CD4-positive, alpha-beta T cell (primary cell): ENCODE results near the gene RAPH1. TPM values are rescaled to one million over a fixed set of nuclear protein-coding genes. Genes with fewer than 3 reads are reported as not detected.

ENCODE experiments used
- ATAC-seq: fragments of 200-7000 bp; cut with Tn5 transposase; one replicate; pipeline ENCODE4 v1.10.0; 2022; ENCODE audit warnings: mild to moderate bottlenecking; ENCODE audit not compliant: poor library complexity
- CTCF ChIA-PET: fragments of 350-600 bp; sonication (Branson Sonifier 250); formaldehyde crosslinking; loops from one replicate; lab custom pipeline; 2021; ENCODE audit warnings: antibody characterized with exemption, inconsistent platforms; lab: Charles Lee
- POLR2A ChIA-PET: fragments of 350-600 bp; sonication (Branson Sonifier 250); formaldehyde crosslinking; loops from one replicate; lab custom pipeline; 2021; ENCODE audit warnings: antibody characterized with exemption, inconsistent platforms; lab: Charles Lee
- DNase-seq, 14 experiments: peaks; one replicate each; pipeline ENCODE4 v3.0.0-alpha.2; 2013 to 2020; ENCODE audit warnings: mixed read lengths in 2 of 14
- H3K27ac ChIP-seq, 2 donors: one replicate each; pipeline versions ENCODE4 v1.5.1 to v1.7.0; 2013; ENCODE audit warnings: low read length in 2 of 2, low read depth in 1 of 2, mild to moderate bottlenecking in 1 of 2
- H3K27me3 ChIP-seq, 2 experiments: 1 replicate in 1 of 2; 2 replicates in 1 of 2; pipeline versions ENCODE4 v1.6.1 to v1.7.0; 2013; ENCODE audit warnings: low read length in 2 of 2, control low read depth in 1 of 2, mild to moderate bottlenecking in 1 of 2, moderate library complexity in 1 of 2; ENCODE audit not compliant: insufficient read depth in 2 of 2, control insufficient read depth in 1 of 2
- H3K36me3 ChIP-seq: one replicate; pipeline ENCODE4 v1.6.1; 2013; ENCODE audit warnings: low read length, control low read depth; ENCODE audit not compliant: insufficient read depth
- H3K4me1 ChIP-seq: one replicate; pipeline ENCODE4 v1.6.1; 2013; ENCODE audit warnings: low read length, control low read depth; ENCODE audit not compliant: insufficient read depth
- H3K4me3 ChIP-seq: one replicate; pipeline ENCODE4 v1.5.1; 2013; ENCODE audit warnings: mild to moderate bottlenecking, low read length, moderate library complexity
- H3K9me3 ChIP-seq, 2 experiments: 1 replicate in 1 of 2; 2 replicates in 1 of 2; pipeline versions ENCODE4 v1.6.1 to v1.7.0; 2013; ENCODE audit warnings: low read length in 2 of 2, mild to moderate bottlenecking in 2 of 2, control low read depth in 1 of 2, moderate library complexity in 1 of 2; ENCODE audit not compliant: control insufficient read depth in 1 of 2, insufficient read depth in 1 of 2
- H3K27ac Mint-ChIP-seq: one replicate; pipeline ENCODE4 v1.8.0; 2020; ENCODE audit warnings: mixed read lengths
- H3K27me3 Mint-ChIP-seq: one replicate; pipeline ENCODE4 v1.8.0; 2021; ENCODE audit warnings: mixed read lengths
- H3K36me3 Mint-ChIP-seq: one replicate; pipeline ENCODE4 v1.8.0; 2021; ENCODE audit warnings: low read depth, mixed read lengths
- H3K4me1 Mint-ChIP-seq: one replicate; pipeline ENCODE4 v1.8.0; 2021; ENCODE audit warnings: low read depth, mixed read lengths
- H3K4me3 Mint-ChIP-seq: one replicate; pipeline ENCODE4 v1.8.0; 2020; ENCODE audit warnings: mild to moderate bottlenecking, mixed read lengths
- H3K9me3 Mint-ChIP-seq: one replicate; pipeline ENCODE4 v1.8.0; 2020; ENCODE audit warnings: mixed read lengths
- CTCF ChIP-seq: fragments of 200-600 bp; IDR thresholded peaks from one replicate; pipeline ENCODE4 v1.8.0; 2022; ENCODE audit warnings: antibody characterized with exemption, mild to moderate bottlenecking
- intact Hi-C, 2 experiments: fragments of 100-400 bp; cut with DNase I in 1 of 2; cut with micrococcal nuclease in 1 of 2; formaldehyde crosslinking; loops; one replicate each; pipeline versions ENCODE4 v1.15.1 to v1.9.0; 2023 to 2025; cut with DNase I, micrococcal nuclease
- total RNA-seq, 174 experiments: library from RNA in 2 of 174; stranded (reverse) in 2 of 174; gene quantifications; one replicate each; pipeline ENCODE4 v1.2.3 and lab custom pipeline; 2021 to 2026

Gene RAPH1
- total RNA-seq, 2 experiments from 2014 or later: 4.3 to 5.8 TPM

GRCh38 chr2:203399031-203399430 is 136.1 kb downstream of the RAPH1 start:
- intact Hi-C loops: no loop called here
- Mint-ChIP-seq H3K4me1 (no peaks in the 10 kb centered on the region), H3K27me3 (no peaks in the 10 kb centered on the region), H3K4me3 (no peak overlapping the region), H3K9me3 (no peaks in the 10 kb centered on the region), H3K36me3 (peaks cover 53% of the 10 kb centered on the region), H3K27ac (no peak overlapping the region)
- H3K4me3 ChIP-seq: no peak overlapping the region
- DNase-seq: no peak
- H3K36me3 ChIP-seq: peaks cover 12% of the 10 kb centered on the region
- TF ChIP-seq CTCF: no peak
- no peaks in the 10 kb centered on the region for H3K4me1 ChIP-seq
- no peaks in the 10 kb centered on the region for H3K27me3 ChIP-seq
- no peak for ATAC-seq
- CTCF ChIA-PET: no interaction called here
- H3K27ac ChIP-seq: no peak overlapping the region
- H3K9me3 ChIP-seq: no peaks in the 10 kb centered on the region
- POLR2A ChIA-PET: no interaction called here

GRCh38 chr2:203396667-203397066 is 138.4 kb downstream of the RAPH1 start:
- H3K27ac Mint-ChIP-seq: no peak overlapping the region
- H3K36me3 ChIP-seq: peaks cover 2% of the 10 kb centered on the region
- no peaks in the 10 kb centered on the region for H3K27me3 ChIP-seq
- H3K4me1 Mint-ChIP-seq: no peaks in the 10 kb centered on the region
- H3K9me3 ChIP-seq: no peaks in the 10 kb centered on the region
- intact Hi-C loops: no loop called here
- H3K9me3 Mint-ChIP-seq: no peaks in the 10 kb centered on the region
- TF ChIP-seq CTCF: no peak
- no peaks in the 10 kb centered on the region for H3K4me1 ChIP-seq
- CTCF ChIA-PET: no interaction called here
- ATAC-seq (no peak), DNase-seq (no peak)
- peaks cover 54% of the 10 kb centered on the region for H3K36me3 Mint-ChIP-seq
- no peak overlapping the region for H3K4me3 ChIP-seq
- POLR2A ChIA-PET: no interaction called here
- H3K27me3 Mint-ChIP-seq: no peaks in the 10 kb centered on the region
- H3K27ac ChIP-seq: no peak overlapping the region
- H3K4me3 Mint-ChIP-seq: no peak overlapping the region

GRCh38 chr2:203395858-203396257 is 139.2 kb downstream of the RAPH1 start:
- no peaks in the 10 kb centered on the region for H3K27me3 ChIP-seq
- POLR2A ChIA-PET: no interaction called here
- no peak overlapping the region for H3K27ac ChIP-seq
- H3K9me3 ChIP-seq: no peaks in the 10 kb centered on the region
- DNase-seq: no peak
- ATAC-seq: no peak
- Mint-ChIP-seq H3K36me3 (peaks cover 54% of the 10 kb centered on the region), H3K9me3 (no peaks in the 10 kb centered on the region), H3K27me3 (no peaks in the 10 kb centered on the region), H3K4me1 (no peaks in the 10 kb centered on the region), H3K4me3 (no peak overlapping the region), H3K27ac (no peak overlapping the region)
- peaks cover 2% of the 10 kb centered on the region for H3K36me3 ChIP-seq
- H3K4me3 ChIP-seq: no peak overlapping the region
- no peak for TF ChIP-seq CTCF
- H3K4me1 ChIP-seq: no peaks in the 10 kb centered on the region
- intact Hi-C loops: no loop called here
- CTCF ChIA-PET: no interaction called here
